Measurements from ENCODE around the gene KCTD3. TPM values are rescaled to one million over a fixed set of nuclear protein-coding genes. Genes with fewer than 3 reads are reported as not detected.

KCTD3 gene
- total RNA-seq, 4 donors from 2014 or later: 20.4 to 32.4 (median 31.3) TPM

GRCh38 chr1:215600258-215600792 lies 33.2 kb downstream of the KCTD3 start:
- no peak for DNase-seq (ENCODE audit: low spot score in 2 of 2)
- intact Hi-C loops (cut with DNase I; ENCODE audit: low total_unique reads): no loop called here
- TF ChIP-seq CTCF (IDR thresholded peaks at IDR 0.05) (no peak), POLR2A (IDR thresholded peaks at IDR 0.05) (no peak)
- no peak overlapping the region for H3K4me3 ChIP-seq (ENCODE audit: low read depth, poor library complexity, severe bottlenecking)

GRCh38 chr1:215600867-215601266 lies 33.8 kb downstream of the KCTD3 start:
- DNase-seq (ENCODE audit: low spot score in 2 of 2): no peak
- 96% methylated on average over 10 of the region's 10 CpGs for WGBS, 2 donors
- H3K4me3 ChIP-seq (ENCODE audit: low read depth, poor library complexity, severe bottlenecking): no peak overlapping the region
- no peak for TF ChIP-seq POLR2A (IDR thresholded peaks at IDR 0.05)
- TF ChIP-seq CTCF (IDR thresholded peaks at IDR 0.05): no peak
- intact Hi-C loops (cut with DNase I; ENCODE audit: low total_unique reads): no loop called here

GRCh38 chr1:215601276-215601675 lies 34.2 kb downstream of the KCTD3 start:
- no peak overlapping the region for H3K4me3 ChIP-seq (ENCODE audit: low read depth, poor library complexity, severe bottlenecking)
- WGBS, 2 donors: 79 to 85% methylated on average over 2 of the region's 2 CpGs
- TF ChIP-seq CTCF (IDR thresholded peaks at IDR 0.05) (no peak), POLR2A (IDR thresholded peaks at IDR 0.05) (no peak)
- no peak for DNase-seq (ENCODE audit: low spot score in 2 of 2)
- intact Hi-C loops (cut with DNase I; ENCODE audit: low total_unique reads): no loop called here

- no peak overlapping the region for H3K4me3 ChIP-seq (ENCODE audit: low read depth, poor library complexity, severe bottlenecking)
- no peak for DNase-seq (ENCODE audit: low spot score in 2 of 2)
- TF ChIP-seq POLR2A (IDR thresholded peaks at IDR 0.05): no peak
- no peak for TF ChIP-seq CTCF (IDR thresholded peaks at IDR 0.05)
- intact Hi-C loops (cut with DNase I; ENCODE audit: low total_unique reads): no loop called here
Observed at GRCh38 chr1:215603319-215603718, 36.2 kb downstream of the KCTD3 start.

- TF ChIP-seq POLR2A (IDR thresholded peaks at IDR 0.05) (no peak), CTCF (IDR thresholded peaks at IDR 0.05) (no peak)
- intact Hi-C loops (cut with DNase I; ENCODE audit: low total_unique reads): no loop called here
- H3K4me3 ChIP-seq (ENCODE audit: low read depth, poor library complexity, severe bottlenecking): no peak overlapping the region
Observed at GRCh38 chr1:215605011-215605621, 38.0 kb downstream of the KCTD3 start.

GRCh38 chr1:215606036-215606435 lies 38.9 kb downstream of the KCTD3 start:
- H3K4me3 ChIP-seq (ENCODE audit: low read depth, poor library complexity, severe bottlenecking): no peak overlapping the region
- DNase-seq (ENCODE audit: low spot score in 2 of 2): no peak
- WGBS, 2 donors: 58 to 72% methylated on average over 3 of the region's 3 CpGs
- intact Hi-C loops (cut with DNase I; ENCODE audit: low total_unique reads): no loop called here
- TF ChIP-seq POLR2A (IDR thresholded peaks at IDR 0.05) (no peak), CTCF (IDR thresholded peaks at IDR 0.05) (no peak)

More at GRCh38 chr1:215605011-215605621, 38.0 kb downstream of the KCTD3 start:
- no peak for DNase-seq (ENCODE audit: low spot score in 2 of 2)

All from lower leg skin (tissue), 4 donors.